Measurements from ENCODE around the gene TMEM88.

TMEM88 gene

DNA sequence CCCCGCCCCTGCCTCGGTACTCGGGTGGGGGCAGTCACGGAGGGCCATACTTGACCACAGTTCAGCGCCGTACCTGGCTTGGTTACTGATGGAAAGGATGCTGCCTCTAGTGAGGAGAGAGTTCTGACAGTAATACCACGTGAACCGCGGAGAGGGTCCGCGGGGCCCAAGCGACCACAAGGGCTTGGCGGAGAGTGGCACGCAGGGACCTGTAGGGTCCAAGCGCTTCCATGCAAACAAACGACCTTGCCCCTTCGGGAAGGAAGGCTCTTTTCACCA lies 11.7 kb upstream of the TMEM88 start:
- peaks cover 32% of the 10 kb centered on the region for H3F3A ChIP-seq (ENCODE audit: insufficient read depth, low read length)
- no peaks in the 10 kb centered on the region for H3K27me3 ChIP-seq (replicated peaks; ENCODE audit: insufficient read depth, low read length)
- peak overlapping the region; percentile 93 for H3K27ac ChIP-seq (ENCODE audit: low read length)
- peak overlapping the region; percentile 93 for H2AFZ ChIP-seq (ENCODE audit: low read length)
- H3K79me2 ChIP-seq (ENCODE audit: low read length), result 0 out of 2 replicates have a peak, but pooled peaks cover 7% of the 10 kb centered on the region
- no peaks in the 10 kb centered on the region for H4K20me1 ChIP-seq (ENCODE audit: insufficient read depth, low read length)
- peak overlapping the region; percentile 94 for H3K4me3 ChIP-seq (ENCODE audit: low read length)
- no peaks in the 10 kb centered on the region for H3K9me3 ChIP-seq (replicated peaks; ENCODE audit: insufficient read depth, low read length)
- peak overlapping the region; percentile 98 for H3K9ac ChIP-seq (ENCODE audit: low read length)
- peaks cover 18% of the 10 kb centered on the region for H3K4me1 ChIP-seq (ENCODE audit: low read length)
- no peaks in the 10 kb centered on the region for H3K36me3 ChIP-seq (replicated peaks; ENCODE audit: insufficient read depth, low read length)
- TF ChIP-seq EZH2phosphoT487 (IDR thresholded peaks at IDR 0.05; ENCODE audit: low read length) (no peak), EZH2 (optimal IDR thresholded peaks at IDR 0.05; ENCODE audit: low read depth, low read length) (no peak)
- TF ChIP-seq, protein P1, sequence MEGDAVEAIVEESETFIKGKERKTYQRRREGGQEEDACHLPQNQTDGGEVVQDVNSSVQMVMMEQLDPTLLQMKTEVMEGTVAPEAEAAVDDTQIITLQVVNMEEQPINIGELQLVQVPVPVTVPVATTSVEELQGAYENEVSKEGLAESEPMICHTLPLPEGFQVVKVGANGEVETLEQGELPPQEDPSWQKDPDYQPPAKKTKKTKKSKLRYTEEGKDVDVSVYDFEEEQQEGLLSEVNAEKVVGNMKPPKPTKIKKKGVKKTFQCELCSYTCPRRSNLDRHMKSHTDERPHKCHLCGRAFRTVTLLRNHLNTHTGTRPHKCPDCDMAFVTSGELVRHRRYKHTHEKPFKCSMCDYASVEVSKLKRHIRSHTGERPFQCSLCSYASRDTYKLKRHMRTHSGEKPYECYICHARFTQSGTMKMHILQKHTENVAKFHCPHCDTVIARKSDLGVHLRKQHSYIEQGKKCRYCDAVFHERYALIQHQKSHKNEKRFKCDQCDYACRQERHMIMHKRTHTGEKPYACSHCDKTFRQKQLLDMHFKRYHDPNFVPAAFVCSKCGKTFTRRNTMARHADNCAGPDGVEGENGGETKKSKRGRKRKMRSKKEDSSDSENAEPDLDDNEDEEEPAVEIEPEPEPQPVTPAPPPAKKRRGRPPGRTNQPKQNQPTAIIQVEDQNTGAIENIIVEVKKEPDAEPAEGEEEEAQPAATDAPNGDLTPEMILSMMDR (IDR thresholded peaks at IDR 0.05; ENCODE audit: low read length), result no peak
- H3K9me2 ChIP-seq (replicated peaks; ENCODE audit: insufficient read depth, low read length), result no peaks in the 10 kb centered on the region
- DNase-seq, result no peak
- peak overlapping the region; percentile 100 for H3K4me2 ChIP-seq (ENCODE audit: low read depth, low read length)

- H3K27me3 ChIP-seq (replicated peaks; ENCODE audit: insufficient read depth, low read length), result no peaks in the 10 kb centered on the region
- H3K36me3 ChIP-seq (replicated peaks; ENCODE audit: insufficient read depth, low read length), result no peaks in the 10 kb centered on the region
- H3K79me2 ChIP-seq (ENCODE audit: low read length), result 0 out of 2 replicates have a peak, but pooled peaks cover 7% of the 10 kb centered on the region
- no peaks in the 10 kb centered on the region for H4K20me1 ChIP-seq (ENCODE audit: insufficient read depth, low read length)
- H3K9ac ChIP-seq (ENCODE audit: low read length), result peak overlapping the region; percentile 98
- TF ChIP-seq EZH2 (optimal IDR thresholded peaks at IDR 0.05; ENCODE audit: low read depth, low read length) (no peak), EZH2phosphoT487 (IDR thresholded peaks at IDR 0.05; ENCODE audit: low read length) (no peak)
- TF ChIP-seq, protein P1 (IDR thresholded peaks at IDR 0.05; ENCODE audit: low read length), result no peak
- no peaks in the 10 kb centered on the region for H3K9me3 ChIP-seq (replicated peaks; ENCODE audit: insufficient read depth, low read length)
- H3F3A ChIP-seq (ENCODE audit: insufficient read depth, low read length), result peaks cover 32% of the 10 kb centered on the region
- H3K27ac ChIP-seq (ENCODE audit: low read length), result peak overlapping the region; percentile 93
- H2AFZ ChIP-seq (ENCODE audit: low read length), result peak overlapping the region; percentile 93
- peak overlapping the region; percentile 100 for H3K4me2 ChIP-seq (ENCODE audit: low read depth, low read length)
- peak; percentile 81 for DNase-seq
- H3K4me1 ChIP-seq (ENCODE audit: low read length), result peaks cover 15% of the 10 kb centered on the region
- peak overlapping the region; percentile 94 for H3K4me3 ChIP-seq (ENCODE audit: low read length)
- H3K9me2 ChIP-seq (replicated peaks; ENCODE audit: insufficient read depth, low read length), result no peaks in the 10 kb centered on the region
Observed at GRCh38 chr17:7843536-7844291, 11.2 kb upstream of the TMEM88 start.

GRCh38 chr17:7844292-7845154 lies 10.3 kb upstream of the TMEM88 start:
- Histone ChIP-seq H3K4me3 (ENCODE audit: low read length) (peak overlapping the region; percentile 94), H3K27ac (ENCODE audit: low read length) (peak overlapping the region; percentile 93), H3K9me3 (replicated peaks; ENCODE audit: insufficient read depth, low read length) (no peaks in the 10 kb centered on the region), H3K36me3 (replicated peaks; ENCODE audit: insufficient read depth, low read length) (no peaks in the 10 kb centered on the region), H3K9ac (ENCODE audit: low read length) (peak overlapping the region; percentile 98), H4K20me1 (ENCODE audit: insufficient read depth, low read length) (no peaks in the 10 kb centered on the region), H3F3A (ENCODE audit: insufficient read depth, low read length) (peaks cover 32% of the 10 kb centered on the region), H3K27me3 (replicated peaks; ENCODE audit: insufficient read depth, low read length) (no peaks in the 10 kb centered on the region), H3K9me2 (replicated peaks; ENCODE audit: insufficient read depth, low read length) (no peaks in the 10 kb centered on the region), H3K4me1 (ENCODE audit: low read length) (peaks cover 13% of the 10 kb centered on the region), H3K4me2 (ENCODE audit: low read depth, low read length) (peak overlapping the region; percentile 100), H2AFZ (ENCODE audit: low read length) (peak overlapping the region; percentile 77), H3K79me2 (ENCODE audit: low read length) (0 out of 2 replicates have a peak, but pooled peaks cover 7% of the 10 kb centered on the region)
- TF ChIP-seq EZH2phosphoT487 (IDR thresholded peaks at IDR 0.05; ENCODE audit: low read length) (no peak), EZH2 (optimal IDR thresholded peaks at IDR 0.05; ENCODE audit: low read depth, low read length) (no peak)
- TF ChIP-seq, protein P1 (IDR thresholded peaks at IDR 0.05; ENCODE audit: low read length), result no peak
- DNase-seq, result peak; percentile 93
